Activated CD4-positive, CD25-positive, alpha-beta regulatory T cell treated with anti-CD3 and anti-CD28 coated beads, Interleukin-2, amount 50 U/mL, for 72 hours (primary cell): ENCODE data around the gene CNTRL.
"Not testable (repeated sequence)": the region's sequence is repeated elsewhere in the genome, so short reads cannot be mapped to it uniquely, and the experiment has no call there.

ENCODE experiments used
- DNase-seq: peaks from one replicate; pipeline ENCODE4 v3.0.0; 2021

The CNTRL gene

GRCh38 chr9:121073038-121073437 is 1.7 kb upstream of the CNTRL start:
- DNase-seq: no peak

- DNase-seq: no peak
These were observed 689 bp downstream of the CNTRL start for GRCh38 chr9:121075251-121076036.

- DNase-seq: no peak
These were observed 7.3 kb downstream of the CNTRL start for GRCh38 chr9:121082075-121082474.

GRCh38 chr9:121085661-121086060 is 10.9 kb downstream of the CNTRL start:
- DNase-seq: no peak

GRCh38 chr9:121088576-121088975 is 13.8 kb downstream of the CNTRL start:
- no peak for DNase-seq

- not testable (repeated sequence) for DNase-seq
These were observed 16.0 kb downstream of the CNTRL start for GRCh38 chr9:121090743-121091142.

GRCh38 chr9:121095057-121095456 is 20.3 kb downstream of the CNTRL start:
- DNase-seq: no peak

GRCh38 chr9:121098567-121099198 is 23.9 kb downstream of the CNTRL start:
- DNase-seq: no peak

- DNase-seq: not testable (repeated sequence)
These were observed 29.3 kb downstream of the CNTRL start for GRCh38 chr9:121104054-121104453.

- DNase-seq: no peak
These were observed 30.8 kb downstream of the CNTRL start for GRCh38 chr9:121105531-121105930.

GRCh38 chr9:121107029-121107428 is 32.3 kb downstream of the CNTRL start:
- DNase-seq: no peak

- no peak for DNase-seq
These were observed 33.1 kb downstream of the CNTRL start for GRCh38 chr9:121107881-121108280.

GRCh38 chr9:121115466-121115865 is 40.7 kb downstream of the CNTRL start:
- DNase-seq: no peak

- DNase-seq: no peak
These were observed 43.5 kb downstream of the CNTRL start for GRCh38 chr9:121118266-121118665.

GRCh38 chr9:121120386-121120785 is 45.6 kb downstream of the CNTRL start:
- DNase-seq: no peak

GRCh38 chr9:121121582-121122087 is 46.9 kb downstream of the CNTRL start:
- DNase-seq: peak; percentile 93

- no peak for DNase-seq
These were observed 47.7 kb downstream of the CNTRL start for GRCh38 chr9:121122246-121123032.

GRCh38 chr9:121123816-121124535 is 49.2 kb downstream of the CNTRL start:
- no peak for DNase-seq

GRCh38 chr9:121125590-121125989 is 50.8 kb downstream of the CNTRL start:
- DNase-seq: no peak

- not testable (repeated sequence) for DNase-seq
These were observed 54.6 kb downstream of the CNTRL start for GRCh38 chr9:121129384-121129783.

GRCh38 chr9:121133104-121133816 is 58.5 kb downstream of the CNTRL start:
- peak; percentile 58 for DNase-seq

GRCh38 chr9:121135642-121136041 is 60.9 kb downstream of the CNTRL start:
- no peak for DNase-seq
